Suprapubic skin (tissue), 4 donors: Measurements from ENCODE around the gene POR. TPM values are rescaled to one million over a fixed set of nuclear protein-coding genes. Genes with fewer than 3 reads are reported as not detected.

Experiments used
- DNase-seq, 2 donors: peaks; one replicate each; pipeline ENCODE4 v3.0.0-alpha.2; 2019; ENCODE audit warnings: low spot score in 2 of 2
- H3K27ac ChIP-seq: fragments of 200-600 bp; sonication (generic); one replicate; pipeline ENCODE4 v1.5.1; 2019
- H3K27me3 ChIP-seq: fragments of 200-600 bp; sonication (generic); one replicate; pipeline ENCODE4 v1.5.1; 2019
- H3K36me3 ChIP-seq: fragments of 200-600 bp; sonication (generic); one replicate; pipeline ENCODE4 v1.5.1; 2019
- H3K4me1 ChIP-seq: fragments of 200-600 bp; sonication (generic); one replicate; pipeline ENCODE4 v1.5.1; 2019
- H3K4me3 ChIP-seq: fragments of 200-600 bp; sonication (generic); one replicate; pipeline ENCODE4 v1.5.1; 2019; ENCODE audit warnings: mild to moderate bottlenecking
- H3K9me3 ChIP-seq: fragments of 200-600 bp; sonication (generic); one replicate; pipeline ENCODE4 v1.5.1; 2019
- EP300 ChIP-seq: sonication (generic); formaldehyde crosslinking; IDR thresholded peaks from one replicate; pipeline ENCODE4 v1.6.1; 2017; ENCODE audit warnings: antibody characterized with exemption
- POLR2A ChIP-seq, 2 donors: fragments of 450-650 bp; IDR thresholded peaks; one replicate each; pipeline ENCODE4 v1.6.1; 2017; ENCODE audit warnings: antibody characterized with exemption in 2 of 2, mild to moderate bottlenecking in 2 of 2, moderate library complexity in 2 of 2
- POLR2AphosphoS5 ChIP-seq, 3 donors: sonication (generic); formaldehyde crosslinking; IDR thresholded peaks; one replicate each; pipeline ENCODE4 v1.6.1; 2017; ENCODE audit warnings: antibody characterized with exemption in 3 of 3
- WGBS: methylation state at CpG from one replicate; pipeline ENCODE4 v1.1.5; 2018; 5-methylcytosine and 5-hydroxymethylcytosine counted together
- total RNA-seq, 4 donors: library from RNA; depleted of rRNA; stranded (reverse); fragments of >200 nt; gene quantifications; one replicate each; pipeline ENCODE4 v1.1.0, GENCODE V29; 2016
- TF ChIP-seq, protein P1 (sequence below), 2 donors: fragments of 200-600 bp in 1 of 2; fragments of 450-650 bp in 1 of 2; sonication (generic) in 1 of 2; IDR thresholded peaks; one replicate each; pipeline ENCODE4 v1.5.1; 2016 to 2019; ENCODE audit warnings: antibody characterized with exemption in 2 of 2, mild to moderate bottlenecking in 1 of 2, moderate library complexity in 1 of 2

Gene POR
- total RNA-seq, 4 donors from 2014 or later, result 85.8 to 112 (median 91.8) TPM

DNA sequence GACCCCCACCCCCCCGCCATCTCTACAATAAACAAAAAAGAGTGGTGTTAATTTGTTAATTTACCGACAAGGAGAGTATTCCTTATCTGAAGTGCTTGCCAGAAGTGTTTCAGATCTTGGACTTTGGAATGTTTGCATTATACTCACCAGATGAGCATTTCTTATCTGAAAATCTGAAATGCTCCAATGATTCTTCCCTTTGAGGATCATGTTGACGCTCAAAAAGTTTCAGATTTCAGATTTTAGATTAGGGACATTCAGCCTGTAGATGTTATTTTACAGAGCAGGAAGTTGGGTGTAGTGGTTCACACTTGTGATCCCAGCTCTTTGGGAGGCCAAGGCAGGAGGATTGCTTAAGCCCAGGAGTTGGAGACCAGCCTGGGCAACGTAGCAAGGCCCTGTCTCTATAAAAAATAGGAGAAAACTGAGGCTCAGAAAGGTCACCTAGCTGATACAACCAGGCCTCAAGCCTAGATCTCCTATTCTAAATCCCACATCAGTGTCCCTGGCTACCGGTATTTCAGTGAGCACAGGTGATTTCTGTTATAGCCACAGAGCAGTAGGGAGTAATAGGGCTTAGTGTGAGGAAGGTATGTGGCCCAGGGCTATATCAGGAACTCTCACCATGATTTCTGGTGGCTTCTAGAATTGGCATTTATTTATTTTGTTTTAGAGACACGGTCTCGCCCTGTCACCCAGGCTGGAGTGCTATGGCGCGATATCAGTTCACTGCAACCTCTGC is 44.0 kb downstream of the POR start:
- no peaks in the 10 kb centered on the region for H3K27me3 ChIP-seq
- TF ChIP-seq, protein P1, sequence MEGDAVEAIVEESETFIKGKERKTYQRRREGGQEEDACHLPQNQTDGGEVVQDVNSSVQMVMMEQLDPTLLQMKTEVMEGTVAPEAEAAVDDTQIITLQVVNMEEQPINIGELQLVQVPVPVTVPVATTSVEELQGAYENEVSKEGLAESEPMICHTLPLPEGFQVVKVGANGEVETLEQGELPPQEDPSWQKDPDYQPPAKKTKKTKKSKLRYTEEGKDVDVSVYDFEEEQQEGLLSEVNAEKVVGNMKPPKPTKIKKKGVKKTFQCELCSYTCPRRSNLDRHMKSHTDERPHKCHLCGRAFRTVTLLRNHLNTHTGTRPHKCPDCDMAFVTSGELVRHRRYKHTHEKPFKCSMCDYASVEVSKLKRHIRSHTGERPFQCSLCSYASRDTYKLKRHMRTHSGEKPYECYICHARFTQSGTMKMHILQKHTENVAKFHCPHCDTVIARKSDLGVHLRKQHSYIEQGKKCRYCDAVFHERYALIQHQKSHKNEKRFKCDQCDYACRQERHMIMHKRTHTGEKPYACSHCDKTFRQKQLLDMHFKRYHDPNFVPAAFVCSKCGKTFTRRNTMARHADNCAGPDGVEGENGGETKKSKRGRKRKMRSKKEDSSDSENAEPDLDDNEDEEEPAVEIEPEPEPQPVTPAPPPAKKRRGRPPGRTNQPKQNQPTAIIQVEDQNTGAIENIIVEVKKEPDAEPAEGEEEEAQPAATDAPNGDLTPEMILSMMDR (IDR thresholded peaks at IDR 0.05), result no peak
- TF ChIP-seq EP300 (no peak), POLR2AphosphoS5 (IDR thresholded peaks at IDR 0.05) (no peak), POLR2A (IDR thresholded peaks at IDR 0.05) (no peak)
- no peak overlapping the region for H3K4me3 ChIP-seq
- peaks cover 19% of the 10 kb centered on the region for H3K4me1 ChIP-seq
- H3K36me3 ChIP-seq, result peaks cover 43% of the 10 kb centered on the region
- DNase-seq, result no peak
- H3K9me3 ChIP-seq, result no peaks in the 10 kb centered on the region
- no peak overlapping the region for H3K27ac ChIP-seq
- 90% methylated on average over 9 of the region's 9 CpGs for WGBS

DNA sequence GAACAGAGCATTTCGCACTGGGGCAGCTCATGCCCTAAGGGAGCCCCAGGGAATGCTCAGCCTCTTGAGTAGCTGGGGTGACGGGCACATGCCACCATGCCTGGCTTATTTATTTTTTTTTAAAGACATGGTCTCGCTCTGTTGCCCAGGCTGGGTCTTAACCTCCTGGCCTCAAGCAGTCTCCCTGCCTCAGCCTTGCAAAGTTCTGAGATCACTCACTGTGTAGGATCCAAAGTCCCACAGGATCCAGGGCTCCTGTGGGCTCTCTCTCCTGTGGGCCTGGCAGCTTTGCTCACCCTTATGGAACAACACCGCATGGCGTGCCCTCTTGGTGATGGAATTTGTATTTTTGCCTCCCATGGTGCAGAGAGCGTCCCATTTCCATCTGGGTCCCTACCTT is 45.4 kb downstream of the POR start:
- H3K36me3 ChIP-seq, result peaks cover 29% of the 10 kb centered on the region
- H3K9me3 ChIP-seq, result no peaks in the 10 kb centered on the region
- no peak overlapping the region for H3K27ac ChIP-seq
- no peak overlapping the region for H3K4me3 ChIP-seq
- WGBS, result 94% methylated on average over 6 of the region's 6 CpGs
- TF ChIP-seq EP300 (no peak), POLR2AphosphoS5 (IDR thresholded peaks at IDR 0.05) (no peak), POLR2A (IDR thresholded peaks at IDR 0.05) (no peak)
- TF ChIP-seq, protein P1 (IDR thresholded peaks at IDR 0.05), result no peak
- DNase-seq, result no peak
- H3K4me1 ChIP-seq, result peaks cover 22% of the 10 kb centered on the region
- H3K27me3 ChIP-seq, result no peaks in the 10 kb centered on the region

DNA sequence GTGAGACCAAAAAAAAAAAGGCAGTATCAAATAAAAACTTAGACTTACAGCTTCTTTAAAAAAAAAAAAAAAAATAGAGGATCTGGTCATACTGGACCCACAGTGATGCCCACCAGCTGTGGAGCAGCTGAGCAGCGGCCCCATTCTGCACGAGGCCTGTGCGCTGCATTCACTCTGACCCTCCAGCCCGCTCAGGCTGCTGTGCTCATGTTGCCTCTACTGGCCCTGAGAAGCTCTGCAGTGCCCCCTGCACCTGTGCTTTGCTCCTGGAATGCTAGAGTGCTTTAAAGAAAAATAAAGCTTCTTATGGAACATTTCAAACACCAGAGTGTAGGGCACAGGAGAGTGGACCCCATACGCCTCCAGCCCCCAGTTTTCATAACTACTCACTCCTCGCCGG is 46.3 kb downstream of the POR start:
- Histone ChIP-seq H3K9me3 (no peaks in the 10 kb centered on the region), H3K27ac (no peak overlapping the region), H3K4me1 (peaks cover 31% of the 10 kb centered on the region), H3K4me3 (no peak overlapping the region), H3K27me3 (no peaks in the 10 kb centered on the region), H3K36me3 (peaks cover 26% of the 10 kb centered on the region)
- WGBS, result 96% methylated on average over 7 of the region's 7 CpGs
- TF ChIP-seq POLR2A (IDR thresholded peaks at IDR 0.05), result no peak
- TF ChIP-seq POLR2AphosphoS5 (IDR thresholded peaks at IDR 0.05), result no peak
- TF ChIP-seq, protein P1 (IDR thresholded peaks at IDR 0.05), result no peak
- no peak for TF ChIP-seq EP300
- no peak for DNase-seq

DNA sequence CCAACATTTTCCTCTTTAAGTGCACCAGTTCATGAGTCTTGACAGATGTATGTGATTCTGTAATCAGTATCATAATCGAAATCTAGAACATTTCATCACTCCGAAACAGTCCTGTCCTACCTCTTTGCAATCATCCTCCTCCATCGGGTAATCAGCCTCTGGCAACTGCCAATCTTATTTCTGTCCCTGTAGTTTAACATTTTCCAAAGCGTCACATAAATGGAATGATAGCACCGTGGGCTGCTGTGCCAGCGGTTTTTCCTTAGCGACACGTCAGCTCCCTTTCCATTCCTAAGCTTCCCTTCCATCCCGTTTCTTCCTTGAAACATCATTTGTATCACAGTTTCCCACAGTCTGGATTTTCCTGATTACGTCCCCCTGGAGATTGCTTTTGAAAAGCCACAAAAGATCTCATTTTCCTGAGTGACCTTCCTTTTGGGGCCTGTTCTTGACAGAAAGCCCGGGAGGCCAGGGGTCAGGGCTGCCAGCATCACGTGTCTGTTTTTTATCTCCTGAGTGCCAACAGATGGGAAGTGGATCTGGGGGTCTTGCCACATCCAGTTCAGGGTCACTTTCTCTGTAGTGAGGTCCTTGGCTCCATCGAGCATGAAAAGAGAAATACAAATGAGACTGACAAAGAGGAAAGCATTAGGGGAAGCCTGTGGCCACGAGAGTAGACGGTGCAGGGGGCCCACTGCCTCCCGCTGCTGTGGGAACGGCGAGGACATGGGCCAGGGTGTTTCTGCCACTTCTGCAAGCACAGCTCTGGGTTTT is 47.8 kb downstream of the POR start:
- WGBS, result 44% methylated on average over 18 of the region's 18 CpGs
- H3K27me3 ChIP-seq, result no peaks in the 10 kb centered on the region
- H3K4me1 ChIP-seq, result peaks cover 41% of the 10 kb centered on the region
- no peak for TF ChIP-seq POLR2A (IDR thresholded peaks at IDR 0.05)
- TF ChIP-seq, protein P1 (IDR thresholded peaks at IDR 0.05), result no peak
- no peak for TF ChIP-seq EP300
- TF ChIP-seq POLR2AphosphoS5 (IDR thresholded peaks at IDR 0.05), result peak in 2 of 3 donors; percentile 36 to 75
- peak overlapping the region; percentile 76 for H3K27ac ChIP-seq
- peaks cover 19% of the 10 kb centered on the region for H3K36me3 ChIP-seq
- H3K4me3 ChIP-seq, result no peak overlapping the region
- no peaks in the 10 kb centered on the region for H3K9me3 ChIP-seq
- DNase-seq, result peak in 1 of 2 donors; percentile 73

DNA sequence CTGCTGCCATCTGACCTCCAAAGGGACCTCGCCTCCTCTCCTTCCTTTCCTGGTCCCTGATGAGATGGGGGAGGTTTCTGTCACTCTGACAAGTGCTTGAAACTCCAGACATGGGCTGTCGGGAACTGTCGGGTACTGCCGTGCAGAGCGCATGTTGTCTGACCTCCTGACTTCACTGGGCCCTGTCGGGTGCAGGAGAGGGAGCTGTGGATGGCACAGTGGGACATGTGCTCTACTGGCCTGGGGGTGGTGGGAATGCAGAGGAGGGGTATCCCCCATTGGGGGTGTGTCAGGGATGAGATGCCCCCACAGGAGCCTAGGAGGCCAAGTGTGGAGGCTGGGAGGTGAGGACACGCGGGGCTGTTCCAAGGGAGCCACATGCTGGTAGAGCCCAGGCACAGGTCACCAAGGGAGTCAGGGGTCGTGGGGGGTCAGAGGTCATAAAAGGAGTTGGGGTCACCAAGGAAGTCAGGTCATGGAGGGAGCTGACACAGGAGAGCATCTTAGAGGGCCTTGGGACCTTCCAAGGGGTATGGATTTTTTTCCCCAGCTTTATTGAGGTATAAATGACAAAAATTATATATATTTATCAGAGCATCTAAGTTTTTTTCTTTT is 48.5 kb downstream of the POR start:
- no peak overlapping the region for H3K4me3 ChIP-seq
- TF ChIP-seq, protein P1 (IDR thresholded peaks at IDR 0.05), result no peak
- TF ChIP-seq EP300, result no peak
- TF ChIP-seq POLR2A (IDR thresholded peaks at IDR 0.05), result no peak
- no peak for TF ChIP-seq POLR2AphosphoS5 (IDR thresholded peaks at IDR 0.05)
- peak overlapping the region; percentile 76 for H3K27ac ChIP-seq
- 74% methylated on average over 8 of the region's 9 CpGs for WGBS
- no peaks in the 10 kb centered on the region for H3K27me3 ChIP-seq
- DNase-seq, result no peak
- H3K4me1 ChIP-seq, result peaks cover 48% of the 10 kb centered on the region
- H3K9me3 ChIP-seq, result no peaks in the 10 kb centered on the region
- H3K36me3 ChIP-seq, result peaks cover 16% of the 10 kb centered on the region
